Sigmoid colon (tissue), 7 donors: Measurements from ENCODE around the gene IFI44. TPM values are rescaled to one million over a fixed set of nuclear protein-coding genes. Genes with fewer than 3 reads are reported as not detected.

Source experiments
- DNase-seq: peaks from one replicate; pipeline ENCODE4 v3.0.0-alpha.2; 2019
- H3K27ac ChIP-seq, 4 donors: fragments of 200-600 bp; sonication (generic); one replicate each; pipeline ENCODE4 v1.5.1; 2016 to 2019; ENCODE audit warnings: mild to moderate bottlenecking in 1 of 4
- H3K27me3 ChIP-seq, 3 donors: fragments of 200-600 bp; sonication (generic); one replicate each; pipeline ENCODE4 v1.5.1; 2019; ENCODE audit warnings: mild to moderate bottlenecking in 1 of 3
- H3K36me3 ChIP-seq, 4 donors: fragments of 200-600 bp; sonication (generic); one replicate each; pipeline ENCODE4 v1.5.1; 2016 to 2019
- H3K4me1 ChIP-seq, 4 donors: fragments of 200-600 bp; sonication (generic); one replicate each; pipeline ENCODE4 v1.5.1; 2017 to 2019
- H3K4me3 ChIP-seq, 4 donors: fragments of 200-600 bp; sonication (generic); one replicate each; pipeline ENCODE4 v1.5.1; 2017 to 2019; ENCODE audit warnings: mild to moderate bottlenecking in 2 of 4, moderate library complexity in 1 of 4
- H3K9me3 ChIP-seq, 4 donors: fragments of 200-600 bp in 3 of 4; sonication (generic) in 3 of 4; one replicate each; pipeline versions ENCODE4 v1.5.1 to v1.6.1; 2013 to 2019
- CTCF ChIP-seq, 4 experiments: fragments of 450-650 bp in 3 of 4; fragments of 200-600 bp in 1 of 4; IDR thresholded peaks; one replicate each; pipeline ENCODE4 v1.5.1; 2016 to 2019; ENCODE audit warnings: antibody characterized with exemption in 4 of 4, mild to moderate bottlenecking in 3 of 4, moderate library complexity in 2 of 4
- EP300 ChIP-seq, 4 donors: sonication (generic); formaldehyde crosslinking; IDR thresholded peaks; one replicate each; pipeline ENCODE4 v1.6.1; 2017; ENCODE audit warnings: antibody characterized with exemption in 4 of 4
- POLR2A ChIP-seq, 2 donors: fragments of 450-650 bp; IDR thresholded peaks; one replicate each; pipeline ENCODE4 v1.6.1; 2016; ENCODE audit warnings: antibody characterized with exemption in 2 of 2, mild to moderate bottlenecking in 2 of 2, moderate library complexity in 2 of 2
- POLR2AphosphoS5 ChIP-seq, 4 donors: sonication (generic); formaldehyde crosslinking; IDR thresholded peaks; one replicate each; pipeline ENCODE4 v1.6.1; 2017; ENCODE audit warnings: antibody characterized with exemption in 4 of 4
- WGBS, 2 donors: extraction: QIAGEN DNeasy Blood & Tissue Kit; methylation state at CpG; one replicate each; pipeline ENCODE4 v1.1.7; 2013; 5-methylcytosine and 5-hydroxymethylcytosine counted together
- intact Hi-C: fragments of 100-400 bp; cut with DNase I; formaldehyde crosslinking; loops from one replicate; pipeline ENCODE4 v1.15.1; 2023
- polyA plus RNA-seq, 3 donors: library from polyadenylated mRNA; stranded (reverse); fragments of 200-250 nt; gene quantifications; one replicate each; pipeline ENCODE4 v1.2.3, GENCODE V29; 2013
- total RNA-seq, 4 donors: library from RNA; depleted of rRNA; stranded (reverse); fragments of >200 nt; gene quantifications; one replicate each; pipeline ENCODE4 v1.1.0, GENCODE V29; 2016
- donor health status: healthy with polysubstance abuse.
- donor health status: Bipolar disorder and iron deficiency.
- donor health status: healthy.

Gene IFI44
- total and polyA plus RNA-seq, 7 donors = 3.9 to 29.5 (median 17.5) TPM

- intact Hi-C loops = loop anchor here (1.0 kb wide), 1 partner anchor 59 kb away; no protein-coding TSS in a partner anchor
Observed at GRCh38 chr1:78676347-78676982, 26.8 kb downstream of the IFI44 start.

GRCh38 chr1:78676993-78677392 is 27.4 kb downstream of the IFI44 start:
- WGBS, 2 donors = 74 to 84% methylated on average over 3 of the region's 3 CpGs
- Histone ChIP-seq H3K9me3 (no peaks in the 10 kb centered on the region), H3K27me3 (no peaks in the 10 kb centered on the region), H3K4me1 (no peaks in the 10 kb centered on the region), H3K36me3 (no peaks in the 10 kb centered on the region), H3K4me3 (no peak overlapping the region), H3K27ac (no peak overlapping the region)
- intact Hi-C loops = loop anchor here (1.0 kb wide), 1 partner anchor 60 kb away; no protein-coding TSS in a partner anchor
- no peak for DNase-seq
- no peak for TF ChIP-seq CTCF (IDR thresholded peaks at IDR 0.05)
- no peak for TF ChIP-seq POLR2AphosphoS5 (IDR thresholded peaks at IDR 0.05)
- TF ChIP-seq EP300 (IDR thresholded peaks at IDR 0.05) = no peak
- TF ChIP-seq POLR2A (IDR thresholded peaks at IDR 0.05) = no peak

More at GRCh38 chr1:78676347-78676982, 26.8 kb downstream of the IFI44 start:
- no peaks in the 10 kb centered on the region for H3K9me3 ChIP-seq
- no peak overlapping the region for H3K4me3 ChIP-seq
- no peaks in the 10 kb centered on the region for H3K36me3 ChIP-seq
- no peak overlapping the region for H3K27ac ChIP-seq
- H3K4me1 ChIP-seq = no peaks in the 10 kb centered on the region
- TF ChIP-seq POLR2A (IDR thresholded peaks at IDR 0.05) = no peak
- peak; percentile 34 to 85 (median 72) for TF ChIP-seq CTCF (IDR thresholded peaks at IDR 0.05)
- no peak for TF ChIP-seq POLR2AphosphoS5 (IDR thresholded peaks at IDR 0.05)
- 34 to 49% methylated on average over 9 of the region's 9 CpGs for WGBS, 2 donors
- peak; percentile 74 for DNase-seq
- no peaks in the 10 kb centered on the region for H3K27me3 ChIP-seq

GRCh38 chr1:78677788-78678187 is 28.2 kb downstream of the IFI44 start:
- Histone ChIP-seq H3K27me3 (no peaks in the 10 kb centered on the region), H3K4me1 (no peaks in the 10 kb centered on the region), H3K4me3 (no peak overlapping the region), H3K27ac (no peak overlapping the region), H3K9me3 (no peaks in the 10 kb centered on the region), H3K36me3 (no peaks in the 10 kb centered on the region)
- TF ChIP-seq POLR2AphosphoS5 (IDR thresholded peaks at IDR 0.05) = no peak
- TF ChIP-seq POLR2A (IDR thresholded peaks at IDR 0.05) = no peak
- no peak for TF ChIP-seq CTCF (IDR thresholded peaks at IDR 0.05)
- no peak for TF ChIP-seq EP300 (IDR thresholded peaks at IDR 0.05)
- intact Hi-C loops = no loop called here
- WGBS, 2 donors = 90 to 95% methylated on average over 3 of the region's 3 CpGs
- no peak for DNase-seq

GRCh38 chr1:78678324-78678723 is 28.7 kb downstream of the IFI44 start:
- H3K27me3 ChIP-seq = no peaks in the 10 kb centered on the region
- intact Hi-C loops = no loop called here
- TF ChIP-seq POLR2A (IDR thresholded peaks at IDR 0.05) (no peak), CTCF (IDR thresholded peaks at IDR 0.05) (no peak), EP300 (IDR thresholded peaks at IDR 0.05) (no peak), POLR2AphosphoS5 (IDR thresholded peaks at IDR 0.05) (no peak)

GRCh38 chr1:78681265-78681664 is 31.6 kb downstream of the IFI44 start:
- TF ChIP-seq POLR2AphosphoS5 (IDR thresholded peaks at IDR 0.05) (no peak), POLR2A (IDR thresholded peaks at IDR 0.05) (no peak), EP300 (IDR thresholded peaks at IDR 0.05) (no peak), CTCF (IDR thresholded peaks at IDR 0.05) (no peak)
- Histone ChIP-seq H3K27ac (no peak overlapping the region), H3K4me1 (no peaks in the 10 kb centered on the region), H3K36me3 (no peaks in the 10 kb centered on the region), H3K9me3 (no peaks in the 10 kb centered on the region), H3K4me3 (no peak overlapping the region), H3K27me3 (no peaks in the 10 kb centered on the region)
- intact Hi-C loops = no loop called here
- 56 to 75% methylated on average over 2 of the region's 2 CpGs for WGBS, 2 donors
- DNase-seq = no peak

More at GRCh38 chr1:78678324-78678723, 28.7 kb downstream of the IFI44 start:
- Histone ChIP-seq H3K9me3 (no peaks in the 10 kb centered on the region), H3K36me3 (no peaks in the 10 kb centered on the region), H3K27ac (no peak overlapping the region), H3K4me1 (no peaks in the 10 kb centered on the region), H3K4me3 (no peak overlapping the region)
- no peak for DNase-seq
